Uterus (tissue), 2 donors: ENCODE data around the gene REL.
A peak's percentile ranks its signal among the peaks of the same experiment; 100 is the strongest.

Source experiments
- POLR2A ChIP-seq, 2 donors: fragments of 450-650 bp; IDR thresholded peaks; one replicate each; pipeline ENCODE4 v1.6.1; 2016; ENCODE audit warnings: antibody characterized with exemption in 2 of 2, mild to moderate bottlenecking in 1 of 2, moderate library complexity in 1 of 2
- TF ChIP-seq, protein P1 (sequence below), 4 experiments: fragments of 200-600 bp in 2 of 4; fragments of 450-650 bp in 2 of 4; sonication (generic) in 2 of 4; IDR thresholded peaks; one replicate each; pipeline ENCODE4 v1.5.1; 2016 to 2019; ENCODE audit warnings: antibody characterized with exemption in 4 of 4, mild to moderate bottlenecking in 2 of 4, moderate library complexity in 1 of 4

DNA sequence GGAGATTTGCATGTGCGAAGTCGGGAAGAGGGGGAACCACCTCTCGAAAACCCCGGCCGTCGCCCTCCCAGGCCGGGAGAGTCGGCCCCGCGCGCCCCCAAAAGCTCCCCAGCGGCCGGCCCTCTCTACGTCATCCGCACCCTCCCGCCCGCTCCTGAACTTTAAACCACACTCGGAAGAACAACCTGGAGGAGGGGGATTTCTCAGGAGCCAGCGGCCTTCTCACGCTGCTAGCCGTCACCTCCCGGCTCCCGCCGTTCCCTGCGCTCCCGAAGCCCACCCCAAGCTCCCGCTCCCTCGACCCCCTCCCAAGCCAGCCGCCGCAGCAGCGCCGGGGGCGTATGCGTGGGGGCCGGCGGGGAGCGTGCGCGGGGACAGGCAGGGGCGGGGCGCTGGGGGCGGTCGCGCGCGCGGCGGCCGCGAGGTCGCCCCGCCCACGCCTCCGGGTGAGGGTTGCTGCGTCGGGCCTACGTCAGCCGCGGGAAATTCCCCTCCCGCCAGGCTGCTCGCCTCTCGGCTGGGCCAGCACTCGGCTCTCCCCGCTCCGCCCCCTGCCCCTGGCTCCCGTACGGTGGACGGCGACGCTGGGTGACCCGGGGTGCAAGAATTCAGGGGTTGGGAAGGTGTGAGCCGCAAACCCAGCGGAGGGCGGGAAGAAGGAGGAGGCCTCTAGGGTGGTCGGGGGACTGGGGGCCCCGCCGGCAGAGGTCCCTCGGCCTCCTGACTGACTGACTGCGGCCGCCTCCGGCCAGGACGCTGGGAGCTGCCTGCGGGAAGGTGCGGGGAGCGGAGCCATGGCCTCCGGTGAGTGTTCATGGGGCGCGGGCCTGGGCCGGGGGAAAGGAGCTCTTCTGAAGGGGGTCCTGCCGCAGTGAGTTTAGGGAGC is at the start of gene REL:
- TF ChIP-seq POLR2A (IDR thresholded peaks at IDR 0.05), result peak; percentile 90 to 93
- TF ChIP-seq, protein P1, sequence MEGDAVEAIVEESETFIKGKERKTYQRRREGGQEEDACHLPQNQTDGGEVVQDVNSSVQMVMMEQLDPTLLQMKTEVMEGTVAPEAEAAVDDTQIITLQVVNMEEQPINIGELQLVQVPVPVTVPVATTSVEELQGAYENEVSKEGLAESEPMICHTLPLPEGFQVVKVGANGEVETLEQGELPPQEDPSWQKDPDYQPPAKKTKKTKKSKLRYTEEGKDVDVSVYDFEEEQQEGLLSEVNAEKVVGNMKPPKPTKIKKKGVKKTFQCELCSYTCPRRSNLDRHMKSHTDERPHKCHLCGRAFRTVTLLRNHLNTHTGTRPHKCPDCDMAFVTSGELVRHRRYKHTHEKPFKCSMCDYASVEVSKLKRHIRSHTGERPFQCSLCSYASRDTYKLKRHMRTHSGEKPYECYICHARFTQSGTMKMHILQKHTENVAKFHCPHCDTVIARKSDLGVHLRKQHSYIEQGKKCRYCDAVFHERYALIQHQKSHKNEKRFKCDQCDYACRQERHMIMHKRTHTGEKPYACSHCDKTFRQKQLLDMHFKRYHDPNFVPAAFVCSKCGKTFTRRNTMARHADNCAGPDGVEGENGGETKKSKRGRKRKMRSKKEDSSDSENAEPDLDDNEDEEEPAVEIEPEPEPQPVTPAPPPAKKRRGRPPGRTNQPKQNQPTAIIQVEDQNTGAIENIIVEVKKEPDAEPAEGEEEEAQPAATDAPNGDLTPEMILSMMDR (IDR thresholded peaks at IDR 0.05), result no peak
